ENCODE data around the gene PI4KA. TPM values are rescaled to one million over a fixed set of nuclear protein-coding genes. Genes with fewer than 3 reads are reported as not detected.

The PI4KA gene
- total and polyA plus RNA-seq, 10 donors: 29.8 to 143 (median 108) TPM

- WGBS, 5 donors: 91 to 97% (median 96%) methylated on average over 4 of the region's 4 CpGs
- H3K36me3 ChIP-seq: peaks cover 0 to 89% (median 47%) of the 10 kb centered on the region in 6 donors
- intact Hi-C loops (cut with DNase I; ENCODE audit: low total_unique reads): no loop called here
- peaks cover 0 to 23% (median 14%) of the 10 kb centered on the region in 6 donors for H3K4me1 ChIP-seq
- no peak for DNase-seq
- H3K9me3 ChIP-seq: no peaks in the 10 kb centered on the region
- TF ChIP-seq POLR2A (IDR thresholded peaks at IDR 0.05) (no peak), POLR2AphosphoS5 (IDR thresholded peaks at IDR 0.05) (peak in 1 of 3 donors; percentile 14)
- H3K27ac ChIP-seq: no peak overlapping the region
- H3K4me3 ChIP-seq: no peak overlapping the region
- H3K27me3 ChIP-seq (replicated peaks in 1 of 7): no peaks in the 10 kb centered on the region
These were observed 70.6 kb downstream of the PI4KA start for GRCh38 chr22:20787746-20788626.

- Histone ChIP-seq H3K9me3 (no peaks in the 10 kb centered on the region), H3K36me3 (peaks cover 0 to 89% (median 40%) of the 10 kb centered on the region in 6 donors), H3K4me3 (no peak overlapping the region), H3K4me1 (peaks cover 0 to 24% (median 14%) of the 10 kb centered on the region in 6 donors), H3K27me3 (replicated peaks in 1 of 7) (no peaks in the 10 kb centered on the region), H3K27ac (no peak overlapping the region)
- TF ChIP-seq POLR2AphosphoS5 (IDR thresholded peaks at IDR 0.05) (no peak), POLR2A (IDR thresholded peaks at IDR 0.05) (no peak), CTCF (IDR thresholded peaks at IDR 0.05 in 8 of 11, conservative IDR thresholded peaks at IDR 0.05 in 3 of 11) (no peak)
- DNase-seq: no peak
- WGBS, 5 donors: 95 to 99% (median 97%) methylated on average over 4 of the region's 4 CpGs
- intact Hi-C loops (cut with DNase I; ENCODE audit: low total_unique reads): no loop called here
These were observed 71.4 kb downstream of the PI4KA start for GRCh38 chr22:20787223-20787622.

GRCh38 chr22:20786536-20786979 is 72.1 kb downstream of the PI4KA start:
- no peaks in the 10 kb centered on the region for H3K9me3 ChIP-seq
- H3K27ac ChIP-seq: no peak overlapping the region
- no peak for DNase-seq
- intact Hi-C loops (cut with DNase I; ENCODE audit: low total_unique reads): no loop called here
- H3K4me3 ChIP-seq: no peak overlapping the region
- no peaks in the 10 kb centered on the region for H3K27me3 ChIP-seq (replicated peaks in 1 of 7)
- H3K36me3 ChIP-seq: peaks cover 0 to 89% (median 33%) of the 10 kb centered on the region in 6 donors
- 88 to 94% (median 92%) methylated on average over 10 of the region's 10 CpGs for WGBS, 5 donors
- H3K4me1 ChIP-seq: peaks cover 0 to 24% (median 14%) of the 10 kb centered on the region in 6 donors
- TF ChIP-seq POLR2A (IDR thresholded peaks at IDR 0.05) (no peak), CTCF (IDR thresholded peaks at IDR 0.05 in 8 of 11, conservative IDR thresholded peaks at IDR 0.05 in 3 of 11) (no peak), POLR2AphosphoS5 (IDR thresholded peaks at IDR 0.05) (peak in 1 of 3 donors; percentile 20)

- peaks cover 0 to 89% (median 28%) of the 10 kb centered on the region in 6 donors for H3K36me3 ChIP-seq
- H3K27ac ChIP-seq: no peak overlapping the region
- H3K4me1 ChIP-seq: peaks cover 0 to 24% (median 14%) of the 10 kb centered on the region in 6 donors
- no peak for TF ChIP-seq CTCF (IDR thresholded peaks at IDR 0.05 in 8 of 11, conservative IDR thresholded peaks at IDR 0.05 in 3 of 11)
- no peak for TF ChIP-seq POLR2A (IDR thresholded peaks at IDR 0.05)
- TF ChIP-seq POLR2AphosphoS5 (IDR thresholded peaks at IDR 0.05): no peak
- no peak overlapping the region for H3K4me3 ChIP-seq
- no peak for DNase-seq
- no peaks in the 10 kb centered on the region for H3K9me3 ChIP-seq
- H3K27me3 ChIP-seq (replicated peaks in 1 of 7): no peaks in the 10 kb centered on the region
- 92 to 94% (median 93%) methylated on average over 7 to 8 of the region's 8 CpGs for WGBS, 5 donors
- intact Hi-C loops (cut with DNase I; ENCODE audit: low total_unique reads): no loop called here
These were observed 72.6 kb downstream of the PI4KA start for GRCh38 chr22:20786048-20786447.

All from spleen (tissue), 11 donors.